ENCODE measurements around the gene TRIOBP.

DNA sequence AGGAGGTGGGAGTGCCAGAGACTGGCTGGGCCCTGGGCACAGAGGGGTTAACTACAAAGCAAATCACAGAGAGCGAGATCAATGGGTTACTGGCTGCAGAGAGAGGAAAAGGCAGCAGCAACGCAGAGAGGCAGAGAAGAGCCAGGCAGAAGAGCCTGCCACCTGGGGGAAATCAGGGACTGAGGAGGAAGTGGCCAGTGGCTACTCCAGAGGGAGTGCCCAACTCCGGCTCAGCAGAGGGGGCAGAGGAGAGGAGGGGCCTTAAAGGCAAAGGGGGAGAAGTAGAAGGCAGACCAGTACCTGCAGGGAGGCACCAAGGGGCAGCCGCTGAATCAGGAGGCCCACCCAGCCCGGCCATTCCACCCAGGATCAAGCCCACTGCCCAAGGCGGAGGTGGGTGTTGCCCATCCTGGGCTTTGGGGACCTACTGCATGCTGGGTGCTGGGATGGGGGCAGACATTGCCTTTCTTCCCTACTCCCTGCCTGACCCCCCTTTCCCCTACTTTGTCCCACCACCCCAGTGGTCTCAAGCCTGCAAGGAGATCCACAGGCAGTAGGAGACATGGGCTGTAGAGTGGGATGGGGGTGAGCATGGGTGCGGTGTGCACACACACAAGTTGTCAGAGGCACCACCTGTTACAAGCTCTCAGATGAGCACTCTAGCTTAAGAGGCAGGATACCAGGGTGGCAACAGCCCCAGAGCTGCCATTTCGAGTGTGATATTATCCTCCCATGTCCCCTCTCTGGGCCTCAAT lies 125.4 kb downstream of the TRIOBP start:
- TF ChIP-seq EZH2 (IDR thresholded peaks at IDR 0.05) (no peak), POLR2AphosphoS5 (IDR thresholded peaks at IDR 0.05; ENCODE audit: borderline replicate concordance, low read depth, low read length) (no peak), FOXP2 (optimal IDR thresholded peaks at IDR 0.05; ENCODE audit: control extremely low read depth, extremely low read length, insufficient read depth) (no peak)

Data from SK-N-MC (cell line).